Astrocyte (in vitro differentiated cells and primary cell): Measurements from ENCODE around the gene BRSK1. TPM values are rescaled to one million over a fixed set of nuclear protein-coding genes. Genes with fewer than 3 reads are reported as not detected.
A peak's percentile ranks its signal among the peaks of the same experiment; 100 is the strongest.

Source experiments
- DNase-seq: peaks from one replicate; pipeline ENCODE4 v3.0.0-alpha.2; 2010; ENCODE audit warnings: low read depth
- FAIRE-seq: peaks from 2 replicates; lab custom pipeline; 2011; peaks lifted over from hg19 to GRCh38; lab: Jason Lieb, UNC
- H2AFZ ChIP-seq: 2 replicates; pipeline ENCODE4 v1.6.0; 2012; ENCODE audit warnings: low read depth, low read length, inconsistent platforms
- H3K27ac ChIP-seq: 2 replicates; pipeline ENCODE4 v1.5.1; 2011; ENCODE audit warnings: low read depth, low read length, inconsistent platforms
- H3K27me3 ChIP-seq: 2 replicates; pipeline ENCODE4 v1.6.0; 2011; ENCODE audit warnings: low read length, inconsistent platforms; ENCODE audit not compliant: insufficient read depth
- H3K36me3 ChIP-seq: 2 replicates; pipeline ENCODE4 v1.5.1; 2011; ENCODE audit warnings: low read length, inconsistent platforms; ENCODE audit not compliant: insufficient read depth
- H3K4me1 ChIP-seq: 2 replicates; pipeline ENCODE4 v1.5.1; 2011; ENCODE audit warnings: low read length, inconsistent platforms; ENCODE audit not compliant: insufficient read depth
- H3K4me2 ChIP-seq: 2 replicates; pipeline ENCODE4 v1.6.0; 2012; ENCODE audit warnings: low read length, inconsistent platforms
- H3K4me3 ChIP-seq: 2 replicates; pipeline ENCODE4 v1.5.1; 2011; ENCODE audit warnings: low read depth, mild to moderate bottlenecking, low read length, inconsistent platforms; ENCODE audit not compliant: insufficient read depth
- H3K79me2 ChIP-seq: 2 replicates; pipeline ENCODE4 v1.6.0; 2012; ENCODE audit warnings: mild to moderate bottlenecking, low read length, inconsistent platforms; ENCODE audit not compliant: insufficient read depth
- H3K9ac ChIP-seq: 2 replicates; pipeline ENCODE4 v1.6.0; 2012; ENCODE audit warnings: mild to moderate bottlenecking, low read length, inconsistent platforms
- H3K9me3 ChIP-seq: 2 replicates; pipeline ENCODE4 v1.5.1; 2012; ENCODE audit warnings: low read depth, mild to moderate bottlenecking, low read length, inconsistent platforms; ENCODE audit not compliant: insufficient read depth
- H4K20me1 ChIP-seq: 2 replicates; pipeline ENCODE4 v1.6.0; 2012; ENCODE audit warnings: low read length, inconsistent platforms; ENCODE audit not compliant: insufficient read depth
- H3K27ac Mint-ChIP-seq: one replicate; pipeline ENCODE4 v1.8.0; 2021; ENCODE audit warnings: mild to moderate bottlenecking, mixed read lengths; ENCODE audit not compliant: unreplicated experiment
- H3K27me3 Mint-ChIP-seq: one replicate; pipeline ENCODE4 v1.8.0; 2021; ENCODE audit warnings: low read depth, mixed read lengths; ENCODE audit not compliant: unreplicated experiment
- H3K36me3 Mint-ChIP-seq: one replicate; pipeline ENCODE4 v1.8.0; 2021; ENCODE audit warnings: low read depth, mixed read lengths; ENCODE audit not compliant: unreplicated experiment
- H3K4me1 Mint-ChIP-seq: one replicate; pipeline ENCODE4 v1.8.0; 2021; ENCODE audit warnings: low read depth, mixed read lengths; ENCODE audit not compliant: unreplicated experiment
- H3K4me3 Mint-ChIP-seq: one replicate; pipeline ENCODE4 v1.8.0; 2021; ENCODE audit warnings: mild to moderate bottlenecking, moderate library complexity, mixed read lengths; ENCODE audit not compliant: unreplicated experiment
- H3K9me3 Mint-ChIP-seq: one replicate; pipeline ENCODE4 v1.8.0; 2021; ENCODE audit warnings: mild to moderate bottlenecking, mixed read lengths; ENCODE audit not compliant: unreplicated experiment
- EZH2 ChIP-seq: IDR thresholded peaks from 2 replicates; pipeline ENCODE4 v1.6.1; 2012; ENCODE audit warnings: mild to moderate bottlenecking, low read length, inconsistent platforms; ENCODE audit not compliant: insufficient read depth
- total RNA-seq: library from RNA; stranded (reverse); gene quantifications from 2 replicates; pipeline ENCODE4 v1.2.1, GENCODE V29; 2021
- TF ChIP-seq, protein P1 (sequence below): IDR thresholded peaks from 2 replicates; pipeline ENCODE4 v1.5.1; 2011; ENCODE audit warnings: low read depth, mild to moderate bottlenecking, inconsistent platforms, low read length, moderate library complexity; ENCODE audit not compliant: insufficient read depth

The BRSK1 gene
- total RNA-seq, 1 donor from 2014 or later: 18.8 TPM

DNA sequence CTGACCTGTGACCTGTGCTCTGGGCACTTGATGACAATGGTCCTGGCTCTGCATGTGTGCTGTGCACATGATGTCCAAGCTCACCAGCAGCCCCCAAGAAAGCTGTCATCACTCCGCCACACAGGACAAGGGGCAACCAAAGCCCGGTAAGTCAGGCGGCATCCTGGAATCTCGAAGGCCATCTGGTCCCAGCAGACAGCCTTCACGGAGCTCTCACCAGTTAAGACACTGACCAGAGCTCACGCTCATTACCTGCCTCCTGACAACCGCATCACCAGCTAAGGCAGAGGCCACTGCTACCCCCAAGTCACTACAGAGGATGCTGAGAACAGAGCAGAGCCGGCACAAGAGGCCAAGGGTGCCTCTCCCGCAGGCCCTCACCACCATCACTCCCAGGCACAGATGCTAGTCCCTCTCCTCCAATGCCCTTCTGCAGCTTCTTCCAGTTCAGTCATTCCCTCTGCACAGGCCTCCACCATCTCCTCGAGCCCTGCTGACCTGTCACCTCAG is 35.6 kb upstream of the BRSK1 start:
- Mint-ChIP-seq H3K4me1 (peaks cover 19% of the 10 kb centered on the region), H3K4me3 (no peak overlapping the region), H3K27ac (no peak overlapping the region), H3K36me3 (peaks cover 8% of the 10 kb centered on the region), H3K9me3 (no peaks in the 10 kb centered on the region), H3K27me3 (no peaks in the 10 kb centered on the region)
- Histone ChIP-seq H2AFZ (no peak overlapping the region), H3K4me1 (peaks cover 16% of the 10 kb centered on the region), H3K27ac (peak overlapping the region; percentile 3), H3K79me2 (peaks cover 72% of the 10 kb centered on the region), H3K4me2 (no peak overlapping the region), H4K20me1 (peaks cover 86% of the 10 kb centered on the region), H3K9me3 (no peaks in the 10 kb centered on the region), H3K9ac (peak overlapping the region; percentile 6), H3K4me3 (no peak overlapping the region), H3K36me3 (peaks cover 2% of the 10 kb centered on the region), H3K27me3 (no peaks in the 10 kb centered on the region)
- TF ChIP-seq, protein P1, sequence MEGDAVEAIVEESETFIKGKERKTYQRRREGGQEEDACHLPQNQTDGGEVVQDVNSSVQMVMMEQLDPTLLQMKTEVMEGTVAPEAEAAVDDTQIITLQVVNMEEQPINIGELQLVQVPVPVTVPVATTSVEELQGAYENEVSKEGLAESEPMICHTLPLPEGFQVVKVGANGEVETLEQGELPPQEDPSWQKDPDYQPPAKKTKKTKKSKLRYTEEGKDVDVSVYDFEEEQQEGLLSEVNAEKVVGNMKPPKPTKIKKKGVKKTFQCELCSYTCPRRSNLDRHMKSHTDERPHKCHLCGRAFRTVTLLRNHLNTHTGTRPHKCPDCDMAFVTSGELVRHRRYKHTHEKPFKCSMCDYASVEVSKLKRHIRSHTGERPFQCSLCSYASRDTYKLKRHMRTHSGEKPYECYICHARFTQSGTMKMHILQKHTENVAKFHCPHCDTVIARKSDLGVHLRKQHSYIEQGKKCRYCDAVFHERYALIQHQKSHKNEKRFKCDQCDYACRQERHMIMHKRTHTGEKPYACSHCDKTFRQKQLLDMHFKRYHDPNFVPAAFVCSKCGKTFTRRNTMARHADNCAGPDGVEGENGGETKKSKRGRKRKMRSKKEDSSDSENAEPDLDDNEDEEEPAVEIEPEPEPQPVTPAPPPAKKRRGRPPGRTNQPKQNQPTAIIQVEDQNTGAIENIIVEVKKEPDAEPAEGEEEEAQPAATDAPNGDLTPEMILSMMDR: no peak
- TF ChIP-seq EZH2: no peak
- DNase-seq (no peak), FAIRE-seq (no peak)

DNA sequence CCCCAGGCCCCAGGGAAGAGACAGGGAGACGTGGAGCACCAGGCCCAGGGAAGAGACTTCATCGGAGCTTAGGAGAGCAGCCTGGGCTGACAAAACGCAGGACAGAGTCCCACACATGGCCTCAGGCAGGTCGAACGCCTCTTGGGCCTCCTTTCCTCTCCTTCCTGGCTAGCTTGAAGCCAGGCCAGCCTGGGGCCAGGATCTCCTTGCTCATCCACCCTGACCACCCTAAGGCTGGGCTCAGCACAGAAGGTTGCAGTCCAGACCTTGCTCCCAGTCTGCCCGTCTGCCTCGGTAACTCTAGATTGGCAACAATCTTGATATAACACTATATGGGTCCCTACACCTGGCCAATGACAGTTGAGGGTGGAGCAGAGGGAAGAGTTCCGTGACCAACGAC is 35.1 kb upstream of the BRSK1 start:
- TF ChIP-seq EZH2: no peak
- TF ChIP-seq, protein P1: no peak
- peaks cover 16% of the 10 kb centered on the region for H3K4me1 ChIP-seq
- H3K36me3 Mint-ChIP-seq: peaks cover 8% of the 10 kb centered on the region
- H3K27me3 Mint-ChIP-seq: no peaks in the 10 kb centered on the region
- peaks cover 77% of the 10 kb centered on the region for H3K79me2 ChIP-seq
- H3K36me3 ChIP-seq: peaks cover 2% of the 10 kb centered on the region
- no peak overlapping the region for H3K4me3 Mint-ChIP-seq
- no peak overlapping the region for H3K27ac Mint-ChIP-seq
- no peak for DNase-seq
- FAIRE-seq: no peak
- H3K9me3 Mint-ChIP-seq: no peaks in the 10 kb centered on the region
- H3K9me3 ChIP-seq: no peaks in the 10 kb centered on the region
- no peaks in the 10 kb centered on the region for H3K27me3 ChIP-seq
- H4K20me1 ChIP-seq: peaks cover 91% of the 10 kb centered on the region
- no peak overlapping the region for H3K27ac ChIP-seq
- no peak overlapping the region for H2AFZ ChIP-seq
- no peak overlapping the region for H3K4me3 ChIP-seq
- H3K4me2 ChIP-seq: no peak overlapping the region
- no peak overlapping the region for H3K9ac ChIP-seq
- H3K4me1 Mint-ChIP-seq: peaks cover 21% of the 10 kb centered on the region

DNA sequence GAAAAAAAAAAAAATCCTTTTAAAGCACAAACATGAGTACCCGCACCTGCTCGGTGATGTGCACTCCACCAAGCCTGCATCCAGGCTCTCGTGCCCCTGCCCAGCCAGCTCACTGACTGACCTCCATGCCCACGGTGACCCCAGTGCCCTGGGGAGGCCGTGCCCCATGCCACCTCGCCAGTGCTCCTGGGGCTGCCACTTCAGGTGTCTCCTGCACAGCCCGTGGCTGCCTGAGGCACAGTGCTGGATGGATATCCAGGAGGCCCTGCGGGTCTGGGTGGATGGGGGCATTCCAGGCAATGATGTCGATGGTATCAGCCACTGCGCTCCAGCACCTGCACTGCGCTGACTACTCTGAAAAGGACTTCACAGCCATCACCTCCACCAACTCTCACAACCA is 34.0 kb upstream of the BRSK1 start:
- peaks cover 89% of the 10 kb centered on the region for H3K79me2 ChIP-seq
- Mint-ChIP-seq H3K4me3 (no peak overlapping the region), H3K36me3 (peaks cover 8% of the 10 kb centered on the region), H3K27ac (no peak overlapping the region), H3K9me3 (no peaks in the 10 kb centered on the region), H3K4me1 (peaks cover 25% of the 10 kb centered on the region), H3K27me3 (no peaks in the 10 kb centered on the region)
- no peak overlapping the region for H3K27ac ChIP-seq
- DNase-seq (no peak), FAIRE-seq (no peak)
- H3K4me2 ChIP-seq: no peak overlapping the region
- no peaks in the 10 kb centered on the region for H3K9me3 ChIP-seq
- no peaks in the 10 kb centered on the region for H3K36me3 ChIP-seq
- H4K20me1 ChIP-seq: peaks cover 92% of the 10 kb centered on the region
- no peak overlapping the region for H2AFZ ChIP-seq
- peaks cover 19% of the 10 kb centered on the region for H3K4me1 ChIP-seq
- no peaks in the 10 kb centered on the region for H3K27me3 ChIP-seq
- no peak overlapping the region for H3K9ac ChIP-seq
- H3K4me3 ChIP-seq: no peak overlapping the region
- no peak for TF ChIP-seq EZH2
- TF ChIP-seq, protein P1: no peak
